ENCODE data around the gene ZBED1.

ZBED1 gene

DNA sequence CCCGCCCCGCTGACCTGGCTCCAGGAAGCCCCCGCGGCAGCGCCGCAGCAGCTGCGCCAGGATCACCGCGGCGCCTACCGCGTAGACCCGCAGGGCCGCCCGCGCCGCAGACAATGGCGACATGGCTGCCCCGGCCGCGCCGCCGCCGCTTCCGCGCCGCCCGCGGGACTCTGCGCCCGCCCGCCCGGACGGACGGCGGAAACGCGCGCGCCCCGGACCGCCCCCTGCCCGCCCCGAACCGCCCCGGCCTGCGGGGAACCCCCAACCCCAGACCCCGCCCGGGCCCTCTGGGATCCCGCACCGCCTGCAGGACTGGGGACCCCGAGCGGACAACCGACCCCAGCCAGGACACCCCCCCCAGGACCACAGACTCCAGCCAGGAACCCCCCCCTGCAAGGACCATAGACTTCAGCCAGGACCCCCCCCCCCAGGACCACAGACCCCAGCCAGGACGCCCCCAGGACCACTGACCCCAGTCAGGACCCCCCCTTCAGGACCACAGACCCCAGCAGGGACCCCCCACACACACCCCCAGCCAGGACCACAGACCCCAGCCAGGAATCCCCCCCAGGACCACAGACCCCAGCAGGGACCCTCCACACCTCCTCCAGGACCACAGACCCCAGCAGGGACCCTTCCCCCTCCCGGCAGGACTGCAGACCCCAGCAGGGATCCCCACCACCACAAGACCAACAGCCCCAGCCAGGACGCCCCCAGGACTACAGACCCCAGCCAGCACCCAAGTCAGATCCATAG, at the start of gene ZBED1, which contains the start of gene DHRSX:
TSS of gene ZBED1 (minus strand) at position 174 of the 756 bp plus-strand sequence. CDS start 10,257 bp downstream, outside the sequence.
TSS of gene DHRSX (minus strand) at position 174 of the 756 bp plus-strand sequence. CDS start at position 123, 51 bp downstream.
- H3K9me3 ChIP-seq (ENCODE audit: severe bottlenecking): no peaks in the 10 kb centered on the region
- DNase-seq (ENCODE audit: low spot score) (no peak), ATAC-seq (ENCODE audit: low read depth) (peak; percentile 51)
- peak within 1 kb of the TSS; percentile 88 for H3K4me3 ChIP-seq (ENCODE audit: severe bottlenecking)
- H3K27ac ChIP-seq (ENCODE audit: poor library complexity, severe bottlenecking): peak within 1 kb of the TSS; percentile 53
- H3K36me3 ChIP-seq (ENCODE audit: low read depth): peaks cover 18% of the 10 kb centered on the region
- TF ChIP-seq CTCF (IDR thresholded peaks at IDR 0.05; ENCODE audit: poor library complexity, severe bottlenecking): no peak
- H3K4me1 ChIP-seq (ENCODE audit: insufficient read depth, poor library complexity, severe bottlenecking): peaks cover 22% of the 10 kb centered on the region
- H3K27me3 ChIP-seq (ENCODE audit: insufficient read depth, poor library complexity, severe bottlenecking): no peaks in the 10 kb centered on the region

DNA sequence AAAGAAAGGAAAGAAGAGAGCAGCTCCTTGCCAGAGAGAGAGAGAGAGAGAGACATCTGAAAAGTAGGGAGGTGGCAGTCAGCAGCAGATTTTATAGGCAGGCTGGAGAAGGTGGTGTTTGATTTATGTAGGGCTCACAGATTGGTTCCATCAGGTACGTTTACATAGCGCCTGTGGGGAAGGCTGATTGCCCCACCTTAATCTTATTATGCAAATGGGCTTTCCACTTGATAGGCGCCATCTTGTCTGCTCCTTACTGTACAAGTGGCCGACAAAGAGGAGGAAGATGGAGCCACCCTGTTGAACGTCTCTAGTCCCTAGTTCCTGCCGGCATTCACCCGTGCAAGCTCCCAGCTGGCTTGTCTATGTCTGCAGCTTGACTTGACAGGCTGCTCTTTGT, 49.1 kb upstream of the ZBED1 start:
- Histone ChIP-seq H3K4me1 (ENCODE audit: insufficient read depth, poor library complexity, severe bottlenecking) (no peaks in the 10 kb centered on the region), H3K27me3 (ENCODE audit: insufficient read depth, poor library complexity, severe bottlenecking) (no peaks in the 10 kb centered on the region), H3K9me3 (ENCODE audit: severe bottlenecking) (no peaks in the 10 kb centered on the region), H3K27ac (ENCODE audit: poor library complexity, severe bottlenecking) (no peak overlapping the region), H3K4me3 (ENCODE audit: severe bottlenecking) (no peak overlapping the region), H3K36me3 (ENCODE audit: low read depth) (no peaks in the 10 kb centered on the region)
- no peak for DNase-seq (ENCODE audit: low spot score)
- TF ChIP-seq CTCF (IDR thresholded peaks at IDR 0.05; ENCODE audit: poor library complexity, severe bottlenecking): no peak
- no peak for ATAC-seq (ENCODE audit: low read depth)

GRCh38 chrX:2548711-2549423, 48.1 kb upstream of the ZBED1 start:
- H3K9me3 ChIP-seq (ENCODE audit: severe bottlenecking): no peaks in the 10 kb centered on the region
- no peaks in the 10 kb centered on the region for H3K36me3 ChIP-seq (ENCODE audit: low read depth)
- ATAC-seq (ENCODE audit: low read depth) (no peak), DNase-seq (ENCODE audit: low spot score) (no peak)
- TF ChIP-seq CTCF (IDR thresholded peaks at IDR 0.05; ENCODE audit: poor library complexity, severe bottlenecking): no peak
- H3K4me1 ChIP-seq (ENCODE audit: insufficient read depth, poor library complexity, severe bottlenecking): no peaks in the 10 kb centered on the region
- no peaks in the 10 kb centered on the region for H3K27me3 ChIP-seq (ENCODE audit: insufficient read depth, poor library complexity, severe bottlenecking)
- no peak overlapping the region for H3K4me3 ChIP-seq (ENCODE audit: severe bottlenecking)
- no peak overlapping the region for H3K27ac ChIP-seq (ENCODE audit: poor library complexity, severe bottlenecking)

- Histone ChIP-seq H3K27me3 (ENCODE audit: insufficient read depth, poor library complexity, severe bottlenecking) (no peaks in the 10 kb centered on the region), H3K27ac (ENCODE audit: poor library complexity, severe bottlenecking) (no peak overlapping the region), H3K9me3 (ENCODE audit: severe bottlenecking) (no peaks in the 10 kb centered on the region), H3K36me3 (ENCODE audit: low read depth) (no peaks in the 10 kb centered on the region), H3K4me3 (ENCODE audit: severe bottlenecking) (no peak overlapping the region), H3K4me1 (ENCODE audit: insufficient read depth, poor library complexity, severe bottlenecking) (no peaks in the 10 kb centered on the region)
- ATAC-seq (ENCODE audit: low read depth) (no peak), DNase-seq (ENCODE audit: low spot score) (no peak)
- no peak for TF ChIP-seq CTCF (IDR thresholded peaks at IDR 0.05; ENCODE audit: poor library complexity, severe bottlenecking)
Observed at GRCh38 chrX:2547736-2548135, 47.0 kb upstream of the ZBED1 start.
